Activated CD4-positive, alpha-beta T cell treated with anti-CD3 and anti-CD28 coated beads for 36 hours (primary cell): ENCODE results near the gene ITGA5. TPM values are rescaled to one million over a fixed set of nuclear protein-coding genes. Genes with fewer than 3 reads are reported as not detected.
"Not testable (repeated sequence)": the region's sequence is repeated elsewhere in the genome, so short reads cannot be mapped to it uniquely, and the experiment has no call there.

Experiments used
- ATAC-seq: fragments of 200-7000 bp; cut with Tn5 transposase; one replicate; pipeline ENCODE4 v1.10.0; 2021; ENCODE audit warnings: mild to moderate bottlenecking, moderate library complexity
- CTCF ChIA-PET: fragments of 350-600 bp; sonication (Branson Sonifier 250); formaldehyde crosslinking; loops from one replicate; lab custom pipeline; 2021; ENCODE audit warnings: antibody characterized with exemption; lab: Charles Lee
- POLR2A ChIA-PET: fragments of 350-600 bp; sonication (Branson Sonifier 250); formaldehyde crosslinking; loops from one replicate; lab custom pipeline; 2021; ENCODE audit warnings: antibody characterized with exemption, inconsistent platforms; lab: Charles Lee
- DNase-seq: peaks from one replicate; pipeline ENCODE4 v3.0.0-alpha.2; 2020
- H3K27ac Mint-ChIP-seq: one replicate; pipeline ENCODE4 v1.8.0; 2021; ENCODE audit warnings: mixed read lengths
- H3K27me3 Mint-ChIP-seq: one replicate; pipeline ENCODE4 v1.8.0; 2021; ENCODE audit warnings: mixed read lengths
- H3K36me3 Mint-ChIP-seq: one replicate; pipeline ENCODE4 v1.8.0; 2021; ENCODE audit warnings: low read depth, mixed read lengths
- H3K4me1 Mint-ChIP-seq: one replicate; pipeline ENCODE4 v1.8.0; 2021; ENCODE audit warnings: mixed read lengths
- H3K4me3 Mint-ChIP-seq: one replicate; pipeline ENCODE4 v1.8.0; 2021; ENCODE audit warnings: mild to moderate bottlenecking, moderate library complexity, mixed read lengths
- H3K9me3 Mint-ChIP-seq: one replicate; pipeline ENCODE4 v1.8.0; 2021; ENCODE audit warnings: low read depth, mixed read lengths
- intact Hi-C, 2 experiments: fragments of 100-400 bp; cut with DNase I in 1 of 2; cut with micrococcal nuclease in 1 of 2; formaldehyde crosslinking; loops; one replicate each; pipeline versions ENCODE4 v1.14.2 to v1.15.1; 2022 to 2024; cut with DNase I, micrococcal nuclease
- total RNA-seq, 2 experiments: library from RNA; stranded (reverse); gene quantifications; one replicate each; pipeline ENCODE4 v1.2.3, GENCODE V29; 2021

Gene ITGA5
- total RNA-seq, 2 experiments from 2014 or later, result 38.6 to 58.0 TPM

DNA sequence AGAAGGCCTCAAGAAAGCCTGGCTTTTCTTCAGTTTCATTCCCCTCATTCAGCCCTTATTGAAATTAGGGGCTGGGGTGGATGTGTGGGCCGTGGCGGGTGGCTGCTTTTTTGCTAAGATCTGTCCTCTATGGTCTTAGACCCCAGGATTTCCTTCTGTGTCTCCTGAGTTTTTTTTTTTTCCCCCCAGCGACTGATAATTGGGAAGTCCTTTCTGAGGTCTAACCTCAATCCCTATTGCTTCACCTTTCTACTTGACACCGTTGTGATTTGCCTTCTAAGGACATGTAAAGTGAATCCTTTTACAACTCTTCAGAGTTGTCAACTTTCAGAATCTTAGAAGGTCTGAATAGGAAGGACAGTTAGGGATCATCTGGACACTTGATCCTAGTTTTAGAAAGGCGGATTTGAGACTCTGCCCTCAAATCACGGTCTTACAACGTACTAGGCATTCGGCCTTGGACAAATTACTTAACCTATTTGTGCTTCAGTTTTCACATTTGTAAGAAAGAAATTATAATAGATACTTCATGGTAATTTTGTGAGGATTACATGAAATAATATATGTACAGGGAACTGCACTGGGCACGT lies 59.2 kb downstream of the ITGA5 start:
- ATAC-seq (no peak), DNase-seq (no peak)
- no peaks in the 10 kb centered on the region for H3K9me3 Mint-ChIP-seq
- POLR2A ChIA-PET, result interaction anchor here (1.0 to 2.8 kb wide), 6 partner anchors 35 to 79 kb away, joined by 3 to 44 read pairs (median 10); partner anchors contain the start of genes CBX5, COPZ1 and HNRNPA1
- no peaks in the 10 kb centered on the region for H3K27me3 Mint-ChIP-seq
- H3K4me1 Mint-ChIP-seq, result peaks cover 25% of the 10 kb centered on the region
- CTCF ChIA-PET, result interaction anchor here (0.5 to 8.2 kb wide), 20 partner anchors 7 to 145 kb away, joined by 3 to 85 read pairs (median 5); partner anchors contain the start of genes CBX5, COPZ1 and HNRNPA1
- intact Hi-C loops, result loop anchor here (1.0 to 2.0 kb wide), 10 partner anchors 24 to 145 kb away; partner anchors contain the start of genes CBX5 (in 2 of the 2), HNRNPA1 (in 2 of the 2), COPZ1 (in 1 of the 2) and NCKAP1L (in 1 of the 2)
- no peak overlapping the region for H3K4me3 Mint-ChIP-seq
- H3K27ac Mint-ChIP-seq, result no peak overlapping the region
- no peaks in the 10 kb centered on the region for H3K36me3 Mint-ChIP-seq

DNA sequence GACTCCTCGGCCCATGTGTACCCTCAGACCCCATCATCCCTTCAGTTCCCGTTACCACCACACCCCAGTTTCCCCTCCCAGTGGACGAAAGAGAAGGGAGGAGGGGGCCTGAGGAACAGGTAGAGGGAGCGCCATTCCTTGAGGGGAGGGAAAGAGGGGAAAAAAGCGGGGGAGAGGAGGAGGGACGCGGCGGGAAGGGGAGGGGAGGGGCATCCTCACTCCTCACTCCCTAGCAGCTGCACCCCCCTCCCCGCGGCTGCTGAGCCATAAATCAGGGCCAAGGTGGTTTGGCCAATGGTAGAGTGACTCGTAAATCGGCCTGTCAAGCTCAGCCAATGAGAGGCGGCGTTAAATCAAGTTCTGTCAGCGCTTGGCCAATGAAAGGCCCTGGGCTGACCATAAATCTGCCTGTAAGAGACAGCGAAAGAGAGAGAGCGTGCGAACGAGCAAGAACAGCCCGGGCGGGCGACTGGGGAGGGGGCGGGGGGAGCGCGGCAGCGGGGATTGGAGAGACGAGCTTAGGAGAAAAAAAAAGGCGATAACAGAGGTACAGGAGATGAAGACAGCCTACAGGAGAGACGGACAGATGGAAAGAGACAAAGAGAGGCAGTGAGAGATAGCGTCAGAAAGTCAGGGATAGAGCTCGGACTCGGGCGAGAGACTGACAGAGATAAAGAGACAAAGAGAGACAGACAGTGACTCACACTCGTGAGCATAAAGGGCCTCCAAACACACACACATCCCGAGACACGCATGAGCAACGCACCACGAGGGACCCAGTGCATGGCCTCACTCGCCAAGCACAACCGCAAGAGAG lies 59.9 kb downstream of the ITGA5 start:
- Mint-ChIP-seq H3K27ac (no peak overlapping the region), H3K27me3 (no peaks in the 10 kb centered on the region), H3K36me3 (no peaks in the 10 kb centered on the region), H3K4me3 (no peak overlapping the region), H3K4me1 (peaks cover 18% of the 10 kb centered on the region), H3K9me3 (no peaks in the 10 kb centered on the region)
- POLR2A ChIA-PET, result interaction anchor here (0.6 to 2.8 kb wide), 12 partner anchors 8 to 1357 kb away, joined by 3 to 44 read pairs (median 4); partner anchors contain the start of genes BLOC1S1, CBX5, COPZ1 and HNRNPA1
- ATAC-seq (peak; percentile 93), DNase-seq (peak; percentile 96)
- CTCF ChIA-PET, result interaction anchor here (0.6 to 8.2 kb wide), 24 partner anchors 8 to 144 kb away, joined by 3 to 85 read pairs (median 4); partner anchors contain the start of genes CBX5, COPZ1 and HNRNPA1
- intact Hi-C loops, result loop anchor here (1.0 to 2.0 kb wide), 8 partner anchors 26 to 144 kb away; partner anchors contain the start of genes CBX5 (in 2 of the 2), HNRNPA1 (in 2 of the 2), COPZ1 (in 1 of the 2) and NCKAP1L (in 1 of the 2)

DNA sequence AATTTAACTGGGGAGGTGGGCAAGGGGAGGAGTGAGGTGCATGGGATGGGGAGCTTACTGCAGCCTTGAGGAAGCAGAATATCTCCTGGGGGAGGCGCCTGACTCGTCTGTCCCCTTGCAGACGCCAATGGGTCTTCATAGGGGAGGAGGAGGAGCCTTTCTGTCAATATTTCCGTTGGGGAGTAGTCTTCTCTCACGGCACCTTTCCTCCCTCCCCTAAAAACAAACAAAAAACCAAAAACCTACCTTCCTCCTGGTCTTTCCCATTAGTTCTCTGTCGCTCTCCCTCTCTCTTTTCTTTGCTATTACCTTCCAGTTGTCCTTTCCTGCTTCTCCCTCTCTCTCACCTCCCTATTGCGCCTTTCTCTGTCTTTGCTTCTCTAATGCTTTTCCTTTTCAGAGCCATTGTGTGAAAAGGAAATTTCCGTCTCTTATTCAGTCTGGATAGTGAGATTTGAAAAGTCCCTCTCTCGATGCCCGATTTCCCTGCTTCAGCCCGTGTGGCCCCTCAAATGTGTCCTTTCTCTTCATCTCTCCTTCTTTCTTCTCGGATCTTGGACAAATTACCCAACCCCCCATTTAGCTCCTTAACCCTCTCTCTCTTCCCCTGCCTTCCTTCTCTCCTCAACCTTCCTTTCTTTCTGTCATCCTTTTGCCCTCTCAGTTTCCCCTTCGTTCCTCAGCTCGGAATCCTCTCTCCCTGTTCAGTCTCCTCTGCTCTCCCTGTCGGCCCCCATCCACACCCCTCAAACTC lies 60.7 kb downstream of the ITGA5 start:
- POLR2A ChIA-PET, result interaction anchor here (0.6 to 2.8 kb wide), 11 partner anchors 7 to 1357 kb away, joined by 3 to 44 read pairs (median 5); partner anchors contain the start of genes BLOC1S1, CBX5, COPZ1 and HNRNPA1
- intact Hi-C loops, result loop anchor here in 1 of 2 experiments (2.0 kb wide), 3 partner anchors 26 to 144 kb away; no protein-coding TSS in a partner anchor
- H3K9me3 Mint-ChIP-seq, result no peaks in the 10 kb centered on the region

DNA sequence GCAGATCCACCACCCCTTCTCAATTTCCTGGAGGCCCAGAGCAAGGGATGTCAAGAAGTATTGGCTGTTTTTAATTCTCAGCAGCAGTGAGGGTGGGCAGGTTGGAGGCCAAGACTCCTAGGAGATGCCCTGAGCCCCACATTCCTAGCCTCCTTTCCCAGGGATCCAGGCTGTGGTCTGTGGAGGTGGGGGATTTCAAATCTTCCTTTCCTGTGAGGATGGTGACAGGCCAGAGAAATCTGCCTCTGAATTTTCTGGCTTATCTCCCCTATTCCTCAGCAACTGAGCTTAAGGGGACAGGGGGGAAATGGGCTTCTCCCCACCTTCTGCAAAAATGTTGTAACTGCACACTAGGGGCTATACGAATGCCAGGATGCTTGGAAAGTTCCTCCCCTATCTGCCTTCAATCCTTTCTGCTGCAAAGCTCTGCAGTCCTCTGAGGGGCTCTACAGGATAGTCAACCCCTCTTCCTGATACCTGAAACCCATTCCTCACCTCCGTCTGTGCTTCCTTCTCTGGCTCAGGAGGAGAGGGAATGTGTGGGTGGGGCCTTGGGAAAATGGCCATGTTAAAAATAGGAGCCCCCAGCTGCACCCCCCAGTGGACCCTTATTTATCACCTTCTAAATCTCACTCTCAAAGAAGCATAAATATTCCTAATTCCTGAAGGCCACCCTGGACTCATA lies 61.4 kb downstream of the ITGA5 start:
- POLR2A ChIA-PET, result interaction anchor here (2.3 to 2.8 kb wide), 2 partner anchors 71 to 77 kb away, joined by 17 to 44 read pairs; partner anchors contain the start of genes CBX5 and HNRNPA1
- no peak overlapping the region for H3K27ac Mint-ChIP-seq
- H3K9me3 Mint-ChIP-seq, result no peaks in the 10 kb centered on the region
- ATAC-seq (no peak), DNase-seq (no peak)
- CTCF ChIA-PET, result interaction anchor here (1.0 to 8.2 kb wide), 8 partner anchors 22 to 142 kb away, joined by 3 to 85 read pairs (median 12); partner anchors contain the start of gene COPZ1
- H3K4me3 Mint-ChIP-seq, result no peak overlapping the region
- intact Hi-C loops, result loop anchor here in 1 of 2 experiments (2.0 kb wide), 3 partner anchors 25 to 143 kb away; no protein-coding TSS in a partner anchor
- H3K27me3 Mint-ChIP-seq, result no peaks in the 10 kb centered on the region
- H3K36me3 Mint-ChIP-seq, result no peaks in the 10 kb centered on the region
- peaks cover 15% of the 10 kb centered on the region for H3K4me1 Mint-ChIP-seq

More for the DNA sequence above, 60.7 kb downstream of the ITGA5 start:
- no peaks in the 10 kb centered on the region for H3K36me3 Mint-ChIP-seq
- CTCF ChIA-PET, result interaction anchor here (0.6 to 8.2 kb wide), 22 partner anchors 7 to 143 kb away, joined by 3 to 85 read pairs (median 4); partner anchors contain the start of genes CBX5, COPZ1 and HNRNPA1
- no peaks in the 10 kb centered on the region for H3K27me3 Mint-ChIP-seq
- ATAC-seq (peak; percentile 20), DNase-seq (peak; percentile 63)
- no peak overlapping the region for H3K27ac Mint-ChIP-seq
- H3K4me1 Mint-ChIP-seq, result peaks cover 12% of the 10 kb centered on the region
- H3K4me3 Mint-ChIP-seq, result no peak overlapping the region

DNA sequence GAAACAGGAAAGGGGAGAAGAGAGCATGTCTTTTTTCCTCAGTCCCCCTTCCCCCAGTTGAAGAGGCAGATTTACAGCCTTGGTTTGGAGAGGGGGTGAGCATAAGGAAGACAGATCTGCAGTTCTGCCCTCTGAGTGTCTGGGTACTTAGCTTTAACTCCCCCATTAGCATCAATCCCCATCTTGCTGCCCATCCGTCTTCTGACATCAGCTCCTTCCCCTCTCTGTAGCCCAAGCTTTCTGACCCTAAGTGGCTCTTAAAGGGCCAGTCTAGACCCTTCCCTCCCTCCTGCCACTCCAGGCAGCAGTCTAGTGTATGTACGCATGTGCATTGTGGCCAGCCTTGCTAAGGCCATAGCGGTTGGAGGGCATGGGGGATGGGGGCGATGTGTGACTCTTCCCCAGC lies 62.1 kb downstream of the ITGA5 start:
- intact Hi-C loops, result no loop called here
- H3K27me3 Mint-ChIP-seq, result no peaks in the 10 kb centered on the region

DNA sequence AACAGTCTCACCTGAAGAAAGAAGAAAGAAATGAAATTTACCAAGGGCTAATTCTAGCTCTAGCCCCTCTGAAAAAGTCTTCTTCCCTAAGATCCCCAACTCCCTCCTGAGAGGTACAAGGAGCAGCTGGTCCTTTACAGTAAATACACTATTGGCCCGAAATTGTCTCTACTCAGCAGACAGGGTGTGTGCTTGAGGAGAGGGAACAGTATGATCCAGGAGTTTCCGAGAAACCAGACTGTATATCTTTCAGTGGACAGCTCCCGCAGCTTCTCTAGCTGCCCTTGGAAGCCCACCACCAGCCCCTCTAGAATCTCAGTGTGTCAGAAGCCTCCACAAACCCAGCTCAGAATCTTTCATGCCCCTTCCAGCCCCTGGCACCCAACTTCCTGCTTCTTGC lies 62.8 kb downstream of the ITGA5 start:
- intact Hi-C loops, result no loop called here
- no peak overlapping the region for H3K27ac Mint-ChIP-seq
- DNase-seq, result no peak
- H3K27me3 Mint-ChIP-seq, result no peaks in the 10 kb centered on the region
- no peak for ATAC-seq
- ChIA-PET CTCF (interaction anchor here (0.9 to 8.2 kb wide), 6 partner anchors 12 to 140 kb away, joined by 3 to 85 read pairs (median 6); partner anchors contain the start of gene COPZ1), POLR2A (no interaction called here)
- H3K9me3 Mint-ChIP-seq, result no peaks in the 10 kb centered on the region
- H3K4me3 Mint-ChIP-seq, result no peak overlapping the region
- H3K36me3 Mint-ChIP-seq, result peaks cover 13% of the 10 kb centered on the region
- H3K4me1 Mint-ChIP-seq, result peaks cover 29% of the 10 kb centered on the region

More for the DNA sequence above, 62.1 kb downstream of the ITGA5 start:
- DNase-seq, result no peak
- Mint-ChIP-seq H3K36me3 (peaks cover 6% of the 10 kb centered on the region), H3K27ac (peak overlapping the region; percentile 43), H3K4me3 (no peak overlapping the region), H3K4me1 (peaks cover 22% of the 10 kb centered on the region), H3K9me3 (no peaks in the 10 kb centered on the region)
- no peak for ATAC-seq
- ChIA-PET POLR2A (interaction anchor here (2.8 kb wide), 1 partner anchor 76 kb away, joined by 44 read pairs; the partner anchor contains the start of genes CBX5 and HNRNPA1), CTCF (interaction anchor here (0.9 to 8.2 kb wide), 7 partner anchors 12 to 141 kb away, joined by 3 to 85 read pairs (median 6); partner anchors contain the start of gene COPZ1)

DNA sequence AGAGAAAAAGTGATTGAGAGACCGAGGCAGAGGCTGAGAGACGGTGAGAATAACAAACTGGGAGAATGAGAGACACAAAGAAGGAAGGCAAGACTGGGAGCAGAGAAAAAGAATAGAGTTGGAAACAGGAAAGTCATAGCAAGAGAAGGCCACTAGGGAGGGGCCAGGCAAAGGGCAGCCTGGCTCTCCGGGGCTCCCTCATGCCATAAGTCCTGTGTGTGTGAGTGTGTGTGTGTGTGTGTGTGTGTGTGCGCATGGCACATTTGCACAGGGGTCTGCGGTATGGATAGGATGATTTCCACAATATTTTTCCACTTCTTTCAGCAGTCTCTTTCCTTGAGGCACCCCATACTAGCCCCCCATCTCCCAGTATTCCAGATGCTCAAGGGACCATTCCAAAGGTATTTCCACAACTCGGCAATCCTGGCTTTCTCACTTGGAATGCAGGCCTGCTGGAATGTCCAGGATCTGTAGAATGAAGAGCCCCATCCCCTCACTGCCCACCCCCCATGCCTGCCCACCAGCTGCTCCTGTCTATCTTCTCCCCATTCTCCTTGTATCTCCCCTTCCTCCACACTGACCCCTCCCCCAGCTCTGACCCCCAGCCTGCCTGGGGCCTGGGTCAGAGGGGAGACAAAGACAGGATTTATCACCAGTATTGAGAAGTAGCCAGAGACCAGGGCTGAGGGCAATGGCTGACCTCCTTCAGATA lies 63.8 kb downstream of the ITGA5 start:
- ATAC-seq, result no peak
- Mint-ChIP-seq H3K4me1 (peaks cover 22% of the 10 kb centered on the region), H3K36me3 (peaks cover 19% of the 10 kb centered on the region), H3K27me3 (no peaks in the 10 kb centered on the region), H3K27ac (no peak overlapping the region), H3K9me3 (no peaks in the 10 kb centered on the region), H3K4me3 (no peak overlapping the region)
- POLR2A ChIA-PET, result no interaction called here
- intact Hi-C loops, result no loop called here
- DNase-seq, result no peak
- CTCF ChIA-PET, result interaction anchor here (1.7 to 8.2 kb wide), 3 partner anchors 13 to 30 kb away, joined by 5 to 85 read pairs (median 6); partner anchors contain the start of gene COPZ1

DNA sequence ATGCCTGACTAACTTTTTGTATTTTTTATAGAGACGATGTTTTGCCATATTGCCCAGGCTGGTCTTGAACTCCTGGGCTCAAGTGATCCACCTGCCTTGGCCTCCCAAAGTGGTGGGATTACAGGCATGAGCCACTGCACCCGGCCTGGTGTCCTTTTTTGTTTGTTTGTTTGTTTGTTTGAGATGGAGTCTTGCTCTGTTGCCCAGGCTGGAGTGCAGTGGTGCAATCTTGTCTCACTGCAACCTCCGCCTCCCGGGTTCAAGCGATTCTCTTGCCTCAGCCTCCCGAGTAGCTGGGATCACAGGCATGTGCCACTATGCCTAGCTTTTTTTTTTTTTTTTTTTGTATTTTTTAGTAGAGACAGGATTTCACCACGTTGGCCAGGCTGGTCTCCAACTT lies 64.8 kb downstream of the ITGA5 start:
- H3K4me3 Mint-ChIP-seq, H3K9me3 Mint-ChIP-seq, H3K27ac Mint-ChIP-seq, DNase-seq, H3K27me3 Mint-ChIP-seq, ATAC-seq, intact Hi-C loops: not testable (repeated sequence)
- Mint-ChIP-seq H3K36me3 (peaks cover 21% of the 10 kb centered on the region), H3K4me1 (peaks cover 22% of the 10 kb centered on the region)
- ChIA-PET POLR2A (interaction anchor here (0.6 kb wide), 2 partner anchors 48 to 112 kb away, joined by 3 to 5 read pairs; no protein-coding TSS in a partner anchor), CTCF (interaction anchor here (0.8 kb wide), 1 partner anchor 18 kb away, joined by 4 read pairs; no protein-coding TSS in a partner anchor)
